HepG2 (cell line): ENCODE measurements around the gene CCDC6. TPM values are rescaled to one million over a fixed set of nuclear protein-coding genes. Genes with fewer than 3 reads are reported as not detected.

Experiments used
- ATAC-seq: fragments of 200-7000 bp; cut with Tn5 transposase; 3 replicates; pipeline ENCODE4 v1.9.1; 2020; ENCODE audit warnings: mild to moderate bottlenecking, moderate library complexity
- BruUV-seq: library from RNA; stranded (reverse); fragments of 400-500 nt; replicated peaks from 2 replicates; lab custom pipeline; 2021; lab: Mats Ljungman, UMichigan
- CTCF ChIA-PET: fragments of 300-600 bp; formaldehyde crosslinking; extraction: SDS; loops from one replicate; lab custom pipeline; 2021; ENCODE audit warnings: low total read pairs, inconsistent platforms, low intra/inter-chr PET ratio; lab: Yijun Ruan, JAX
- POLR2A ChIA-PET: fragments of 350-600 bp; sonication (Branson Sonifier 250); formaldehyde crosslinking; loops from one replicate; lab custom pipeline; 2020; ENCODE audit warnings: antibody characterized with exemption, inconsistent platforms; lab: Yijun Ruan, JAX
- DNase-seq: peaks from one replicate; pipeline ENCODE4 v3.0.0-alpha.2; 2015; ENCODE audit warnings: low spot score
- FAIRE-seq: peaks from 3 replicates; lab custom pipeline; 2011; peaks lifted over from hg19 to GRCh38; lab: Jason Lieb, UNC
- H2AFZ ChIP-seq: one replicate; pipeline ENCODE4 v1.6.1; 2011; ENCODE audit warnings: low read length, inconsistent platforms
- H3K27ac ChIP-seq: fragments of 300-600 bp; 3 replicates; pipeline ENCODE4 v1.8.0; 2011; ENCODE audit warnings: mixed run types, mild to moderate bottlenecking, mixed read lengths, low read length, inconsistent platforms; ENCODE audit not compliant: insufficient read depth; ENCODE audit errors: extremely low read length
- H3K27me3 ChIP-seq, 2 experiments: fragments of 200-600 bp in 1 of 2; 2 replicates in 1 of 2; 3 replicates in 1 of 2; pipeline versions ENCODE4 v1.6.0 to v1.8.0; 2011; ENCODE audit warnings: low read length in 2 of 2, mild to moderate bottlenecking in 2 of 2, moderate library complexity in 2 of 2, inconsistent platforms in 1 of 2; ENCODE audit not compliant: insufficient read depth in 2 of 2, control insufficient read depth in 1 of 2
- H3K36me3 ChIP-seq, 2 experiments: fragments of 200-600 bp in 1 of 2; replicated peaks in 1 of 2; 2 replicates in 1 of 2; 3 replicates in 1 of 2; pipeline versions ENCODE4 v1.5.1 to v1.8.0; 2011; ENCODE audit warnings: low read length in 2 of 2, inconsistent platforms in 1 of 2; ENCODE audit not compliant: insufficient read depth in 2 of 2, control insufficient read depth in 1 of 2
- H3K4me1 ChIP-seq: 2 replicates; pipeline ENCODE4 v1.5.1; 2012; ENCODE audit warnings: low read length, inconsistent platforms; ENCODE audit not compliant: insufficient read depth
- H3K4me2 ChIP-seq: 2 replicates; pipeline ENCODE4 v1.6.0; 2011; ENCODE audit warnings: low read depth, low read length, inconsistent platforms
- H3K4me3 ChIP-seq, 3 experiments: fragments of 200-600 bp in 1 of 3; sonication (generic), shearing (Covaris generic) in 1 of 3; replicated peaks in 1 of 3; 2 replicates each; pipeline ENCODE4 v1.5.1; 2011 to 2016; ENCODE audit warnings: low read length in 3 of 3, inconsistent platforms in 2 of 3, low read depth in 2 of 3, mild to moderate bottlenecking in 2 of 3, control low read depth in 1 of 3, mixed read lengths in 1 of 3; ENCODE audit not compliant: insufficient read depth in 1 of 3
- H3K79me2 ChIP-seq: one replicate; pipeline ENCODE4 v1.6.1; 2011; ENCODE audit warnings: low read length, inconsistent platforms; ENCODE audit not compliant: insufficient read depth
- H3K9ac ChIP-seq: 2 replicates; pipeline ENCODE4 v1.6.0; 2011; ENCODE audit warnings: mild to moderate bottlenecking, low read depth, low read length, inconsistent platforms; ENCODE audit not compliant: insufficient read depth
- H3K9me3 ChIP-seq: 2 replicates; pipeline ENCODE4 v1.5.1; 2012; ENCODE audit warnings: mild to moderate bottlenecking, low read length
- H4K20me1 ChIP-seq: 2 replicates; pipeline ENCODE4 v1.6.0; 2011; ENCODE audit warnings: inconsistent platforms, mild to moderate bottlenecking, low read length, moderate library complexity; ENCODE audit not compliant: insufficient read depth
- PHF8 ChIP-seq: sonication (generic); formaldehyde crosslinking; IDR thresholded peaks from 2 replicates; pipeline ENCODE4 v1.5.0; 2020; ENCODE audit warnings: missing genetic modification reagents
- SNAI1 ChIP-seq: sonication (generic); formaldehyde crosslinking; IDR thresholded peaks from 2 replicates; pipeline ENCODE4 v1.5.0; 2020; ENCODE audit warnings: mild to moderate bottlenecking, missing genetic modification reagents, borderline replicate concordance
- ZNF205 ChIP-seq: IDR thresholded peaks from 2 replicates; pipeline ENCODE4 v1.6.1; 2018; ENCODE audit warnings: missing biosample characterization, missing genetic modification reagents
- WGBS: methylation state at CpG from one replicate; pipeline ENCODE4 v1.1.6; 2017; ENCODE audit warnings: low lambda C conversion rate; 5-methylcytosine and 5-hydroxymethylcytosine counted together
- in situ Hi-C: cut with HindIII; loops from 2 replicates; pipeline ENCODE4 v1.10.0; 2017; ENCODE audit warnings: low pct_unique_long_range_greater_than_20kb; ENCODE audit not compliant: extremely low pct_ligation_motif_present
- intact Hi-C: fragments of 100-400 bp; cut with micrococcal nuclease; formaldehyde crosslinking; loops from one replicate; pipeline ENCODE4 v1.10.0; 2022; ENCODE audit not compliant: unreplicated experiment
- polyA plus RNA-seq, 8 experiments: library from polyadenylated mRNA; depleted of rRNA in 3 of 8; stranded (reverse) in 7 of 8; unstranded in 1 of 8; fragments of >200 nt; fragmentation: Illumina TruSeq in 4 of 8; extraction: Trizol in 4 of 8; gene quantifications; 2 replicates each; pipeline versions ENCODE4 v1.2.1 to v1.2.3, GENCODE V29; 2011 to 2016; ENCODE audit warnings: low read depth in 4 of 8, missing spikeins in 1 of 8, mixed read lengths in 1 of 8; ENCODE audit not compliant: insufficient read depth in 1 of 8
- total RNA-seq, 5 experiments: library from RNA; depleted of rRNA; stranded (reverse); fragments of >200 nt; fragmentation: Illumina TruSeq; extraction: Trizol; gene quantifications; 2 replicates each; pipeline ENCODE4 v1.2.3, GENCODE V29; 2016; ENCODE audit warnings: low read depth in 1 of 5
- TF ChIP-seq, protein P1 (sequence below): sonication (generic); formaldehyde crosslinking; IDR thresholded peaks from 2 replicates; pipeline ENCODE4 v1.4.0; 2020; ENCODE audit warnings: mild to moderate bottlenecking, missing genetic modification reagents
- TF ChIP-seq, protein P2 (sequence below): IDR thresholded peaks from 2 replicates; pipeline ENCODE4 v1.6.1; 2012; ENCODE audit warnings: inconsistent platforms
- TF ChIP-seq, protein P3 (sequence below): sonication (generic); formaldehyde crosslinking; IDR thresholded peaks from 2 replicates; pipeline ENCODE4 v1.4.0; 2020; ENCODE audit warnings: mild to moderate bottlenecking, missing genetic modification reagents

The CCDC6 gene
- total and polyA plus RNA-seq, 2 of the 13 experiments (the other 11 are each of a cell fraction or from before 2014, with no cell fraction given) = 17.9 to 18.3 TPM

GRCh38 chr10:59770689-59771088 lies 135.7 kb downstream of the CCDC6 start:
- no peak for DNase-seq
- no peak overlapping the region for H3K4me2 ChIP-seq
- no peaks in the 10 kb centered on the region for H3K36me3 ChIP-seq
- H3K27ac ChIP-seq = no peak overlapping the region
- intact Hi-C loops = no loop called here
- H3K9ac ChIP-seq = no peak overlapping the region
- H3K4me3 ChIP-seq = no peak overlapping the region
- in situ Hi-C loops = no loop called here
- no peaks in the 10 kb centered on the region for H3K79me2 ChIP-seq
- ATAC-seq = no peak
- BruUV-seq = no TSS peak
- FAIRE-seq = no peak
- ChIA-PET POLR2A (no interaction called here), CTCF (no interaction called here)
- H2AFZ ChIP-seq = no peak overlapping the region
- H3K4me1 ChIP-seq = no peaks in the 10 kb centered on the region
- H4K20me1 ChIP-seq = no peaks in the 10 kb centered on the region
- WGBS = 67% methylated on average over 10 of the region's 11 CpGs
- TF ChIP-seq, protein P1, sequence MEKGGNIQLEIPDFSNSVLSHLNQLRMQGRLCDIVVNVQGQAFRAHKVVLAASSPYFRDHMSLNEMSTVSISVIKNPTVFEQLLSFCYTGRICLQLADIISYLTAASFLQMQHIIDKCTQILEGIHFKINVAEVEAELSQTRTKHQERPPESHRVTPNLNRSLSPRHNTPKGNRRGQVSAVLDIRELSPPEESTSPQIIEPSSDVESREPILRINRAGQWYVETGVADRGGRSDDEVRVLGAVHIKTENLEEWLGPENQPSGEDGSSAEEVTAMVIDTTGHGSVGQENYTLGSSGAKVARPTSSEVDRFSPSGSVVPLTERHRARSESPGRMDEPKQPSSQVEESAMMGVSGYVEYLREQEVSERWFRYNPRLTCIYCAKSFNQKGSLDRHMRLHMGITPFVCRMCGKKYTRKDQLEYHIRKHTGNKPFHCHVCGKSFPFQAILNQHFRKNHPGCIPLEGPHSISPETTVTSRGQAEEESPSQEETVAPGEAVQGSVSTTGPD = no peak
- TF ChIP-seq ZNF205 (CRISPR knock-in tag) (no peak), SNAI1 (CRISPR knock-in tag) (no peak), PHF8 (CRISPR knock-in tag) (no peak)
- TF ChIP-seq, protein P2, sequence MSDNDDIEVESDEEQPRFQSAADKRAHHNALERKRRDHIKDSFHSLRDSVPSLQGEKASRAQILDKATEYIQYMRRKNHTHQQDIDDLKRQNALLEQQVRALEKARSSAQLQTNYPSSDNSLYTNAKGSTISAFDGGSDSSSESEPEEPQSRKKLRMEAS = no peak
- TF ChIP-seq, protein P3, sequence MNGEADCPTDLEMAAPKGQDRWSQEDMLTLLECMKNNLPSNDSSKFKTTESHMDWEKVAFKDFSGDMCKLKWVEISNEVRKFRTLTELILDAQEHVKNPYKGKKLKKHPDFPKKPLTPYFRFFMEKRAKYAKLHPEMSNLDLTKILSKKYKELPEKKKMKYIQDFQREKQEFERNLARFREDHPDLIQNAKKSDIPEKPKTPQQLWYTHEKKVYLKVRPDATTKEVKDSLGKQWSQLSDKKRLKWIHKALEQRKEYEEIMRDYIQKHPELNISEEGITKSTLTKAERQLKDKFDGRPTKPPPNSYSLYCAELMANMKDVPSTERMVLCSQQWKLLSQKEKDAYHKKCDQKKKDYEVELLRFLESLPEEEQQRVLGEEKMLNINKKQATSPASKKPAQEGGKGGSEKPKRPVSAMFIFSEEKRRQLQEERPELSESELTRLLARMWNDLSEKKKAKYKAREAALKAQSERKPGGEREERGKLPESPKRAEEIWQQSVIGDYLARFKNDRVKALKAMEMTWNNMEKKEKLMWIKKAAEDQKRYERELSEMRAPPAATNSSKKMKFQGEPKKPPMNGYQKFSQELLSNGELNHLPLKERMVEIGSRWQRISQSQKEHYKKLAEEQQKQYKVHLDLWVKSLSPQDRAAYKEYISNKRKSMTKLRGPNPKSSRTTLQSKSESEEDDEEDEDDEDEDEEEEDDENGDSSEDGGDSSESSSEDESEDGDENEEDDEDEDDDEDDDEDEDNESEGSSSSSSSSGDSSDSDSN (CRISPR knock-in tag) = no peak
- no peaks in the 10 kb centered on the region for H3K9me3 ChIP-seq
- H3K27me3 ChIP-seq = no peaks in the 10 kb centered on the region; a peak in 1 of 5 replicates
